ENCODE measurements around the gene CYP26C1.

Gene CYP26C1

GRCh38 chr10:93081834-93082233 lies 21.2 kb downstream of the CYP26C1 start:
- TF ChIP-seq, protein P1, sequence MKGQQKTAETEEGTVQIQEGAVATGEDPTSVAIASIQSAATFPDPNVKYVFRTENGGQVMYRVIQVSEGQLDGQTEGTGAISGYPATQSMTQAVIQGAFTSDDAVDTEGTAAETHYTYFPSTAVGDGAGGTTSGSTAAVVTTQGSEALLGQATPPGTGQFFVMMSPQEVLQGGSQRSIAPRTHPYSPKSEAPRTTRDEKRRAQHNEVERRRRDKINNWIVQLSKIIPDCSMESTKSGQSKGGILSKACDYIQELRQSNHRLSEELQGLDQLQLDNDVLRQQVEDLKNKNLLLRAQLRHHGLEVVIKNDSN (IDR thresholded peaks at IDR 0.05), result no peak
- no peak for TF ChIP-seq TCF12 (IDR thresholded peaks at IDR 0.05; ENCODE audit: low read depth)
- no peak for TF ChIP-seq EP300 (IDR thresholded peaks at IDR 0.05; ENCODE audit: borderline replicate concordance)

DNA sequence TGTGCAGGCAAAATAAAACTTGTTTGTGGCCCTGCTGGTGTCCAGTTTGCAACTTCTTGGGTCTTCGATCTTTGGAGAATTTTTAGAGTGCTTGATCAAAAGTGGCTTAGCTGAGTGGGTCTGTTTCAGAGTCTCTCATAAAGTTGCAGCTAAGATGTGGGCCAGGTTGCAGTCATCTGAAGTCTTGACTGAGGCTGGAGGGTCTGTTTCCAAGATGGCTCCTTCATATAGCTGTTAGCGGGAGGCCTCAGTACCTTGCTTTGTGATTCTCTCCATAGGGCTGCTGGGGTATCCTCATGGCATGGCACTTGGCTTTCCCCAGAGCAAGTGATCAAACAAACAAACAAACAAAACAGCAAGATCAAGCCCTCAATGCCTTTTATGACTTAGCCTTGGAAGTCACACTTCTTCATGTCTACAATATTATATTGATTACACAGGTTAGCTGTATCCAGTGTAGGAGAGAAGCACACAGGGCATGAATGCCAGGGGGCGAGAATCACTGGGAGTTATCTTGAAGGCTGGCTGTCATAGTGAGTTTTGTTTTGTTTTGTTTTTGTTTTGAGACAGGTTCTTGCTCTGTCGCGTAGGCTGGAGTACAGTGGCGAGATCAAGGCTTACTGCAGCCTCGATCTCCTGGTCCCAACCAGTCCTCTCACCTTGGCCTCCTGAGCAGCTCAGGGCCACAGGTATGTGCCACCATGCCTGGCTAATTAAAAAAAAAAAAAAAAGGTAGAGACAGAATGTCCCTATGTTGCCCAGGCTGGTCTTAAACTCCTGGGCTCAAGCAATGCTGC lies 23.3 kb downstream of the CYP26C1 start:
- no peak for TF ChIP-seq CREB1 (IDR thresholded peaks at IDR 0.05; ENCODE audit: low read depth)
- TF ChIP-seq TEAD4 (IDR thresholded peaks at IDR 0.05), result no peak
- no peak for TF ChIP-seq TAF1 (IDR thresholded peaks at IDR 0.05; ENCODE audit: low read depth)
- no peak for TF ChIP-seq FOXM1 (IDR thresholded peaks at IDR 0.05; ENCODE audit: borderline replicate concordance, low read depth)
- TF ChIP-seq, protein P1 (IDR thresholded peaks at IDR 0.05), result no peak
- no peak for TF ChIP-seq TCF12 (IDR thresholded peaks at IDR 0.05; ENCODE audit: low read depth)
- TF ChIP-seq, protein P2, sequence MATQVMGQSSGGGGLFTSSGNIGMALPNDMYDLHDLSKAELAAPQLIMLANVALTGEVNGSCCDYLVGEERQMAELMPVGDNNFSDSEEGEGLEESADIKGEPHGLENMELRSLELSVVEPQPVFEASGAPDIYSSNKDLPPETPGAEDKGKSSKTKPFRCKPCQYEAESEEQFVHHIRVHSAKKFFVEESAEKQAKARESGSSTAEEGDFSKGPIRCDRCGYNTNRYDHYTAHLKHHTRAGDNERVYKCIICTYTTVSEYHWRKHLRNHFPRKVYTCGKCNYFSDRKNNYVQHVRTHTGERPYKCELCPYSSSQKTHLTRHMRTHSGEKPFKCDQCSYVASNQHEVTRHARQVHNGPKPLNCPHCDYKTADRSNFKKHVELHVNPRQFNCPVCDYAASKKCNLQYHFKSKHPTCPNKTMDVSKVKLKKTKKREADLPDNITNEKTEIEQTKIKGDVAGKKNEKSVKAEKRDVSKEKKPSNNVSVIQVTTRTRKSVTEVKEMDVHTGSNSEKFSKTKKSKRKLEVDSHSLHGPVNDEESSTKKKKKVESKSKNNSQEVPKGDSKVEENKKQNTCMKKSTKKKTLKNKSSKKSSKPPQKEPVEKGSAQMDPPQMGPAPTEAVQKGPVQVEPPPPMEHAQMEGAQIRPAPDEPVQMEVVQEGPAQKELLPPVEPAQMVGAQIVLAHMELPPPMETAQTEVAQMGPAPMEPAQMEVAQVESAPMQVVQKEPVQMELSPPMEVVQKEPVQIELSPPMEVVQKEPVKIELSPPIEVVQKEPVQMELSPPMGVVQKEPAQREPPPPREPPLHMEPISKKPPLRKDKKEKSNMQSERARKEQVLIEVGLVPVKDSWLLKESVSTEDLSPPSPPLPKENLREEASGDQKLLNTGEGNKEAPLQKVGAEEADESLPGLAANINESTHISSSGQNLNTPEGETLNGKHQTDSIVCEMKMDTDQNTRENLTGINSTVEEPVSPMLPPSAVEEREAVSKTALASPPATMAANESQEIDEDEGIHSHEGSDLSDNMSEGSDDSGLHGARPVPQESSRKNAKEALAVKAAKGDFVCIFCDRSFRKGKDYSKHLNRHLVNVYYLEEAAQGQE (IDR thresholded peaks at IDR 0.05; ENCODE audit: low read depth), result no peak
- TF ChIP-seq, protein P3, sequence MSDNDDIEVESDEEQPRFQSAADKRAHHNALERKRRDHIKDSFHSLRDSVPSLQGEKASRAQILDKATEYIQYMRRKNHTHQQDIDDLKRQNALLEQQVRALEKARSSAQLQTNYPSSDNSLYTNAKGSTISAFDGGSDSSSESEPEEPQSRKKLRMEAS (IDR thresholded peaks at IDR 0.05), result no peak
- no peak for TF ChIP-seq CEBPB (IDR thresholded peaks at IDR 0.05)

GRCh38 chr10:93085272-93085859 lies 24.8 kb downstream of the CYP26C1 start:
- TF ChIP-seq FOXM1 (IDR thresholded peaks at IDR 0.05; ENCODE audit: borderline replicate concordance, low read depth), result no peak
- no peak for TF ChIP-seq YY1 (IDR thresholded peaks at IDR 0.05; ENCODE audit: low read depth)
- TF ChIP-seq CEBPB (IDR thresholded peaks at IDR 0.05), result no peak
- TF ChIP-seq CREB1 (IDR thresholded peaks at IDR 0.05; ENCODE audit: low read depth), result no peak
- TF ChIP-seq, protein P1 (IDR thresholded peaks at IDR 0.05), result no peak
- TF ChIP-seq, protein P2 (IDR thresholded peaks at IDR 0.05; ENCODE audit: low read depth), result no peak
- no peak for TF ChIP-seq NFIC (IDR thresholded peaks at IDR 0.05)
- TF ChIP-seq RAD21 (IDR thresholded peaks at IDR 0.05; ENCODE audit: low read depth), result no peak
- TF ChIP-seq ZBTB7A (IDR thresholded peaks at IDR 0.05; ENCODE audit: low read depth), result no peak
- TF ChIP-seq TEAD4 (IDR thresholded peaks at IDR 0.05), result no peak
- TF ChIP-seq, protein P3 (IDR thresholded peaks at IDR 0.05), result no peak
- TF ChIP-seq TAF1 (IDR thresholded peaks at IDR 0.05; ENCODE audit: low read depth), result no peak

GRCh38 chr10:93086289-93086688 lies 25.7 kb downstream of the CYP26C1 start:
- no peak for TF ChIP-seq TAF1 (IDR thresholded peaks at IDR 0.05; ENCODE audit: low read depth)
- TF ChIP-seq RAD21 (IDR thresholded peaks at IDR 0.05; ENCODE audit: low read depth), result no peak
- no peak for TF ChIP-seq NFIC (IDR thresholded peaks at IDR 0.05)
- TF ChIP-seq YY1 (IDR thresholded peaks at IDR 0.05; ENCODE audit: low read depth), result no peak
- no peak for TF ChIP-seq TEAD4 (IDR thresholded peaks at IDR 0.05)
- TF ChIP-seq FOXM1 (IDR thresholded peaks at IDR 0.05; ENCODE audit: borderline replicate concordance, low read depth), result no peak
- TF ChIP-seq, protein P3 (IDR thresholded peaks at IDR 0.05), result no peak
- TF ChIP-seq, protein P2 (IDR thresholded peaks at IDR 0.05; ENCODE audit: low read depth), result no peak
- no peak for TF ChIP-seq CEBPB (IDR thresholded peaks at IDR 0.05)
- no peak for TF ChIP-seq EGR1 (IDR thresholded peaks at IDR 0.05)
- TF ChIP-seq, protein P1 (IDR thresholded peaks at IDR 0.05), result no peak
- no peak for TF ChIP-seq TCF12 (IDR thresholded peaks at IDR 0.05; ENCODE audit: low read depth)
- TF ChIP-seq ZBTB7A (IDR thresholded peaks at IDR 0.05; ENCODE audit: low read depth), result no peak
- TF ChIP-seq CREB1 (IDR thresholded peaks at IDR 0.05; ENCODE audit: low read depth), result no peak
- no peak for TF ChIP-seq EP300 (IDR thresholded peaks at IDR 0.05; ENCODE audit: borderline replicate concordance)

Data from Ishikawa (cell line).